Measurements from ENCODE around the gene MED13L.
"Not testable (repeated sequence)": the region's sequence is repeated elsewhere in the genome, so short reads cannot be mapped to it uniquely, and the experiment has no call there.

The MED13L gene

DNA sequence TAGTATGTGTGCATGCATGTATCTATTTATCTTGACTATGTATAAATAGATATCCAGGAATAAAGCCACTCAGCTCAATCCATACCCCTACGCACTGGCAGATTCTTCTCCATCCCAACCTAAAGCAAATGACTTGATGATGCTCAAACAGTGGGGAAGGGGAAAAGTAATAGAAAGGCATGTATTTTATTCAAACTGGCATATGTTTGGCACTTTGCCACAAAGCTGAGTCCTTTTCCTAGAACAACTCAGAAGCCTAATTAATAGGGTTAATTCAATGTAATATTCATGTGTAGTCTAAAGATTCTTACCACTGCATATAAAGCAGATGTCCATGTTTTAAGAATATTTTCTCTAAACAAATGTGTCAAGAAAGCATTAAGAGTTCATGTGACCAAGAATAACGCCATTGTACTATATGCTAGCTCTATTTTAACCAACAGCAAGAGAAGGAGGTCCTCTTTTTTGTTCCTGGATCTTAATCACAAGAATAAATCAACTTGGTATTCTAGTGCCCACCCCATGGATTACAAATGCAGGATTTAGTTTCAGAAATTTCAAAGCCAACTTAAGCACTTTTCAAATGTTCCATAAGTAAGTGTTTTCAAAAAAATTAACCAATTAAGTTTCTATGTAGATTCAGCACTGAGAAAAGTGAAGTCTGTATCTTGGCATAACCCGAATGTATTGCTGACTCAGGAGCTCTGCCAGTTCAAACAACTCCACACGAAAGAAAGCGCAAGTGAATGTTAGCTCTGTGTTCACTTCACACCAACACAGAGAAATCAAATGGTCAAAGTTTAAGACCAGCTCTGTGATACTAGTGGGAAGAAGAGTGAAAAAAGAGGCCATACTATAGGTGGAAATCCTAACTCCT lies 233.6 kb downstream of the MED13L start:
- no peak for DNase-seq

DNA sequence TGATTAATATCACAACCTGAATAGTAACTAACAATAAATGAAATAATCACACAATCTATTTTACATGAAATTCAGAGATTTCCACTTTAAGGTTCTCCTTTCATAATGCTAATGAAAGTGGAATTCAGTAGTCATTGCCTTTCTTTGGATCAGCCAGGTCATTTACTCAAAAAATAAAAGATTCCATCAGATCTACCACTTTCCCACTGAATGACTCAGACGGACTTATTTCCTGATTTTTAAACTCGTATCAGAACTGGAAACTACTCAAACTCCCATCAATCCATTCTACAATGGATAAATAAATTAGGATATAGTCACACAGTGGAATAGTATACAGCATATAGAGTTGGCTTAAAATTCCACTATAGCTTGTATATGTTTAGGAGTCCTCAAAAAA lies 237.1 kb downstream of the MED13L start:
- DNase-seq = no peak

DNA sequence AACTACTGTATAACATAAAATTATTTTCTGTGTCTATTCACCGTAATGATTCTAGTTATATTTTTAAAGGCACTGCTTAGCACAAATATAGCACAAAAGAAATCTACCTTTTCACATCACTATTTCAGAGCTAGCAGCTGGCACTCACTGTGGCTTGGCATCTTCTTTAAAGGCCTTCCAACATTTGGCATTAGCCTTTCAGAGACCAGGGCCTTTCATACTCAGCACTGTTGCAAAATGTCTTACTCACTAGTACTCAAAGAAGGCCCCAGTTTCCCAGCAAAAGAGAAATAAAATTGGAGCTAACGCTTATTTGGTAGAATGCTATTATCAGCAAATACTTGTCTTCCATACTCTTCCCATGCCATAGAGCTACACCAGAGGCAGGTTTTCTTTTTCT lies 238.4 kb downstream of the MED13L start:
- DNase-seq = no peak

DNA sequence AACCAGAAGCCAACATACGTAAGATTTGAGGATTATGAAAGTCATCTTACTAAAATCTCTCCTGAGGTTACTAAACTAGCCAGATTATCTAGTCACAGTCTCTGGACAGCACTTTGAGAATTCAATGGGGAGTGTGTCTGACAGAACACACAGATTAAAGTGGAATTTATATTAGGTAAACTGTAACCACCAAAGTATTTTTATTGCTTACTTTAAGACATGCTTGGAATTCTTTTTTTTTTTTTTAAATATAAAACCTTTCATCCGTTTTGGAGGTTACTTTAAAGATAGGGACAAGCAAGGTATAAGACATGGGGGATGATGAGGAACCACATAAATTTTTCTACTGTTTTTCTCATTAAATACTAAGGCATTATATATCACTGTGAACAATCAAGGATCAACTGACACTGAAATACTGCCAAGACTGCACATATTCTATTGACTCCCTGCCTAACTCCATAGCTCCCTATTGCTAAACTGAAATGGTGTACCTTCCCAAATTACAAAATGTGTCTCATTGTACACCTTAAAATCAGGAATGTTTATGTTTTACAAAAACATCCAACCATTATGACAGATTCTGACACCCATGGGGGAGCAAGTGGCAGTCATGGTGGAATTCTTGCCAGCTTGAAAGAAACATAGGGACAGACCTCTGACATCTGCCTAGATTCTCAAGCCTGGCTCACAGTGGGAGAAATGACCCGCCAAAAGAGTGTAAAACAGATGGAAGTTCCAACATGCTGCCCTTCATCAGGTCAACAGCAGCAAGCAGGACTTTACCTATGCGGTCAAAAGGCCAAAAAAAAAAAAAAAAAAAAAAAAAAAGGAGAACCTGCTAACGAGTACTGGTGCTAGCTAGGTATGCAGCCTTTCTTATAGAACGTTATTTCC lies 239.3 kb downstream of the MED13L start:
- no peak for DNase-seq

DNA sequence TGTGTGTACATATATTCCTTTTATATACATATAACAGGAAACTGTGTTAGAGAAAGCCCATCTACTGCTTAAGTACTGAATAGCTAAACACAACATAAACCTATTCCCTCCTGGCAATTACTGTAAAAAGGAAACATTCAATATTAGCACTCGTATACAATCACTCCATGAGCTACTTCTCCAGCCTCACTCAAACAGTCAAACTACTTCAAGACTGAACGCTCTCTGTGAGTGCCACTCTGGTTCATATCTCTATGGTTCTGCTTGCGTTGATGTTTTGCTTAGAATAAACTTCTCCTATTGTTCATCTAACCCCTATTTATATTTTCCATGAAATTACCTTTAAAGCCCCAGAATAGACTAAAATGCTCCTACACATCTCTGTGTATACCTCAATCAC lies 243.7 kb downstream of the MED13L start:
- DNase-seq = no peak

DNA sequence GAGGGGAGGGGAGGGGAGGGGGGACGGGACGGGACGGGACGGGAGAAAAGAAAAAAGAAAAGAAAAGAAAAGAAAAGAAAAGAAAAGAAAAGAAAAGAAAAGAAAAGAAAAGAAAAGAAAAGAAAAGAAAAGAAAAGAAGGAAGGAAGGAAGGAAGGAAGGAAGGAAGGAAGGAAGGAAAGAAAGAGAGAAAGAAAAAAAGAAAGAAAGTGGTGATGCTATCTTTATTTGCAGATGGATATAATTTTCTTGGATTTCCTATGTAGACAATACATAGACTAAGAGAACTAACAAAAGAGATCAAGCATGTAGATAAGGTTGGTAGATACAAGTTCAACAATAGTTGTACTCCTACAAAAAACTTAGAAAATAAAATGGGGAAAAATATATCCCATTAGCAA lies 245.9 kb downstream of the MED13L start:
- not testable (repeated sequence) for DNase-seq

DNA sequence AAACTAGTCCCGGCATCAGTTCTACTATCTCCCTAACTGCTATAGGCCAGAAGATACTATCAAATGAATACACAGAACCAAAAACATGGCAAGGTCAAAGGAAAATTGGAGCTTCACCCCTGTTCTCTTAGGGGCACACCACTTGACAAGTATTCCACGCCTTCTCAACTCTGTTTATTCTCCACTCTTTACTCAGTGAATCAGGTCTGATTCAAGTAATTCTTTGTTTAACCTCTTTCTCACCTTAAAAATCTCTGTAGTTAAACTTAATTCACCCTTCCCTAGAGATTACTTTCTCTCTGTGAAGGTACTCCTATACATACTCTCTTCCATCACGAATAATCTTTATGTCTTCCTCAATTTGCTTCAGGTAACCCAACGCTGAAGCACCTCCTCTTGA lies 248.9 kb downstream of the MED13L start:
- DNase-seq = no peak

DNA sequence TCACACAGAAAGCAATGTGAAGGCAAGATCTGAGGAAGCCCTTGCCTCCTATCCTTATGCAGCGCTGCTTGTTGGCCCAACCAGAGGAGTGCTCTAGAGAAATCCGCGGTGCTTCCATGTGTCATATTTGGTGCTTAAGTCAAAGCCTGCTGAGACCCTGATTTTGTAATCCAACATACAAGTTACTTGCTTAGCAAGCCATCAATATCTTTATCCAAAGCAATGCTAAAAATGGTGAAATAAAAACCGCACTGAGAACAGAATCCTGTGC lies 250.0 kb downstream of the MED13L start:
- no peak for DNase-seq

DNA sequence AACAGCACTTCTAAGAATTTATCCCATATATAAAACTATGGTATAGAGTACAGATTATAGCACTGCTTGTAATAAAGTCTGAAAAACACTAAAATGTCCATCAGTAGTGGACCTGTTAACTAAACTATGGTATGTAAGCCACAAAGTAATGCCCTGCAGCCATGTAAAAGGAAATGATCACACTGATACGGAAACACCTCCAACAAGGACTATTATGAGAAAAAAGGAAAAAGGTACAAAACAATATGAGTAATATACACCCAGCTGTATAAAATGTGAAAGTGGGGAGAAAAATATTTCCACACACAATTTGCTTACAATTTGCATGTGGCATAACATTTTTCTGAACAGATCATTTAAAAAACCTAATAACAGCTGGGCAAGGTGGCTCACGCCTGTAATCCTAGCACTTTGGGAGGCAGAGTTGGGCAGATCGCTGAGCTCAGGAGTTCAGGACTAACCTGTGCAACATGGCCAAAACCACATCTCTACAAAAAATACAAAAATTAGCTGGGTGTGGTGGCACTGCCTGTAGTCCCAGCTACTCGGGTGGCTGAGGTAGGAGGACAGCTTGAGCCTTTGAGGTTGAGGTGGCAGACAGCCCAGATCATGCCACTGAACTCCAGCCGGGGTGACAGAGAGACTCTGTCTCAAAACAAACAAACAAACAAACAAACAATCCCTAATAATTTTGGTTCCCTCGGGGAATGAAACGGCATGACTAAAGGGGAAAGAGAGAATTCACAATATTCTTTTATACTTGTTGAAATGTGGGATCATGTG lies 250.5 kb downstream of the MED13L start:
- no peak for DNase-seq

DNA sequence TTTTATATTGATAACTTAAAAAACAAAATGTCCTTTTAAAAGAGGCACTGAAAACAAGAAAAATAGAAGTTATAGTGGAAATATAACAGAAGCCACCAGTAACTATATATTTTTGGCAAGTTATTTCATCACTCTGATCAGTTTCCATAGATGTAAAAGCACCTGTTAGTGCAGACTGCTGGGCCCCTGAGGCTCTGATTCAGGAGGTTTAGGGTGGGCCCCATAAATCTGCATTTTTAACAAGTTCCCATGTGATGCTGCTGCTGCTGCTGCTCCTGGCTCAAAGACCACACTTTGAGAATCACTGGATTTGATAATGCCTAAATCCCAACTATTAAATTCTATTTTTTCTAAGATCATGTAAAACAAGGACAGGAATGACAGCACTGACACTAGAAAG lies 251.1 kb downstream of the MED13L start:
- DNase-seq = no peak

DNA sequence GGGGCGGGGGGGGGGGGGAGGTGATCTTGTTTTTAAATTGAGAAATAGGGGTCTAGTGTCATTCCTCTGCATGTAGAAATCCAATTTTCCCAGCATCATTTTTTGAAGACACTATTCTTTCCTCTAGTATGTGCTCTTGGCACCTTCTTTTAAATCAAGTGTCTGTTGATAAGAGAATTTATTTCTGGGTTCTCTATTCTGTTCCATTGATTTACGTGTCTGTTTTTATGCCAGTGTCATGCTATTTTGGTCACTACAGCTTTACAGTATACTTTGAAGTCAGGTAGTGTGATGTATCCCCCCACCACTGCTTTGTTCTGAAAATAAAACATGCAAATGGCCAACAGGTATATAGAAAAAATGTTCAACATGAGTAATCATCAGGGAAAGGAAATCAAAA lies 252.7 kb downstream of the MED13L start:
- no peak for DNase-seq

DNA sequence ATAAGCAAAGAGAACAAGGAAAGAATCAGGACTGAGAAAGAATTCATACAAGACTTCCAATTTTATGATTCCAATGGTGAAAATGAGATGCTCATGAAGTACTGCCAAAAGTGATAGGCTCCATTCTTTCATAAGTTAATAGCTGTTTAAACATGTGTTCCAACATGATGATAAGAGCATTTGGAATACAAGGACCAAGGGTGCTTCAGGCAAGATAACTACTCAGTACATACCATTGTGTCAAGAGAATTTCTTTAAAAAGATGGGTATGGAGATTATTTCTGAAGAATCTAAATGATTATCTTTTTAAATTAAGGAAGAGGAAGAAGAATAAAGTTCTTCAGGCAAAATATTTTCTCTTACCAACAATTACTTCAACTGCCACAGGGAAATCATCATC lies 258.1 kb downstream of the MED13L start:
- DNase-seq = no peak

DNA sequence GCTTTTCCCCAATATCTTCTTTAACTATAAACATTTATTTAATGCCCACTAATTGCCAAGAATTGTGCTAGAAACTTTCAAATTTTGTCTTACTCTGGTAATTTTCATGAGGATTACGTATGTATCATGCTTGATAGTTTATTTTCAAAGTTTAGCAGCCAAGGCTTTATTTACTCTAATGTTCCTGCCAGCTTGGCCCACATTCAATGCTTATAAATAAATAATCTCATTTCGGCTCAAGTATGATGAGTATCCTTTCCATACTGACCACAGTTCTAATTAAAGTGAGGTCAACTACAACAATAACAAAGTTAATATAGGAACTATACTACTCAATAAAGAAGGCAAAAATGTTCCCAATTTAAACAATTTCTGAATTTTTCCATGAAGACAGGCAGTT lies 259.2 kb downstream of the MED13L start:
- DNase-seq = no peak

DNA sequence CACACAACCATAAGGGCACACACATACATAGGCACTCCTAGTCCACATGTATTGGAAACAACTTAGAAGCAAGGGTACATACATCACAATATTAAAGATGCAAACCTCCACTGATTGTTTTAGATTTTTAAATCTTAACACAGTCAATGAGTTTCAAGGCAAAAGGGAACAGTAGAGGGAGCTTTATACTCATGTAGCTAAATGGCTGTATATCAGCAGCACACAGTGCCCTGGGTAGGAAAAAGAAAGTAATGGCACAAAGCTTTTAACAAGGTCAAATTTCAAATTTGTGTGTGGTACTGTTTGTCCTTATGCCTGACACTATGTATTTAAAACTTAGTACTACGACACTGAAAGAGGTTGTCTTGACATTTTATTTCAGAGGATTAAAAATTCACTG lies 262.0 kb downstream of the MED13L start:
- peak; percentile 13 for DNase-seq

DNA sequence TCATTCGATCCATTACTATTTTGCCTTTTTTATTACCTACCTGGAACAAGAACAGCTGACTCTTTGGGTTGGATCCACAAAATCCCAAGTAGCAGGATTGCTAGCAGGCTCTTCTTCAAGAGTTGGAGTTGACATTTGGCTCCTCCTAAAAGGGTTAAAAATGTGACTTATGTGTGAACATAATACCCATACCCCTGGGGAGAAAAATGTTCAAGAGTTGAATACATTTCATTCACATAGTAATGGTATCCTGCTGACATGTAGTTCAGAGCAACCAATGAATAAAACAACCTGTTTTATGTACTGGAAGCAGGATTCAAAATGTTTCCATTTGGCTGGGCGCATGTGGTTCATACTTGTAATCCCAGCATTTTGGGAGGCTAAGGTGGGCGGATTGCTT lies 264.7 kb downstream of the MED13L start:
- no peak for DNase-seq

DNA sequence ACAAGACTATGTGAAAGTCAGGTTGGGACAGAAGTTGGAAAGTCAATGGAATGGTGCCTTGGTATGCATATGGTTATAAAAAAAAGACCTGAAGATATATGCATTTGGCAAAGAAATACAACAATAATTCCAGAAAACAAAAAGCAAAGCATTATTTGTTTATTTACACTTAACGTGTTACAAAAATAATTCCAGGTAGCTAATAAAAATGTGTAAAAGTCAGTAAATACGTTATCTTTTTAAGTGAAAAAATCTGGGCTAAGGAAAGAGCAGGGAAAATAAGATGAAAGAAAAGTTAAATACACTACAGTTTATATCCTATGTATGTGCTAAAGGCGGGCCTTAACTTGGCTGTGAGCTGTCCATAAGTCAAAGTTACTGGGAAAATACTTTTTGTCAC lies 266.3 kb downstream of the MED13L start:
- no peak for DNase-seq

DNA sequence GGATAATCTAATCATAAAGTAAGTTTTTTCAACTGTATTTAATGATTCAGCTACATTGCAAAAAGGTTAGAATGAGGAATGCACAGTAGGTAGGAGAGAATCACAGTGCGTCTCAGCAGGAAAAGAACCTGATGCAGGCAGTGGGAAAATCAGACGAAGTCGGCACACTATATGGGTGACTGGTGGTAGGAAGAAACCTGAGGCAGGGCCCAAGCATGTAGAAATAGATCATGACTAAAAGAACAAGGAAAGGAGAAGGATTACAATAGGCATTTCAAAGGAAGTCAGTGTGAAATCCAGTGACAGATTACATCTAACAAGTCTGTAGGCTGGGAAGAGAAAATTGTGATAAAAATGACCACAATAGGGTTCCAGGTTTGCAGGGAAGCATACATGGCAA lies 267.0 kb downstream of the MED13L start:
- DNase-seq = no peak

DNA sequence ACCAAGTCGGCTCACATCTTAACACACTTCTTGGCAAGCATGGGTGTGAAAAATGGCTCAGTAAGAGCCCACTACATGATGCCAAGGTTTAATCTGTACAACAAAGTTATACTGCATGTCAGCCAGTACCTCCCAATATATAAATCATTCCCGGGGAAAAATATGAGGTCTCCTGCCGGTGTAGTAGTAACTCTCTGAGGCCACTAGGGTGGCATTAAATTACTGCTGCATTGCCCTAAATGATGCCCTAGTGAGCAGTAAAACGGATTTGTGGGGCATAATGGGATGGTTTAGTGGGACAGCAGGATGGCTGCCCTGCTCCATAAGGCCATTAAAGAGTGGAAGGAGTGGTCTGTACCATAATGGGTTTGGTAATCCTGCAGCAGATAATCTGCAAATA lies 267.7 kb downstream of the MED13L start:
- DNase-seq = no peak

DNA sequence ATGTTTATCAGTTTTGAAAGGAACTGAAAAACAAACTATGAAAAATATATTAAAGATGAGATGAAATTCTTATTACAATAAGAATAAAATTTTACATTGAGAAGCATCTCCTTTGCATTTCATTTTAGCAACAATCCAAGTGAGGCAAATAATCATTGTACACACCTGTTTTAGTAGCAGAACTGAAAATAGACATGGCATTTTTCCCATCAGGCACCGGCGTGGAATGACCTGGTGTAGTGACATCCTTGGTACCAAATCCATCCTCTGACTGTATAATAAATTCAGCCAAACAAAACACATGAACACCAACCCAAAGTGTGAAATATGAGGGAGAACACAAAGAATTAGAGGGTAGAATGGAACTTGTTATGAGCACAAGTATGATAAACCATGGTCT lies 271.4 kb downstream of the MED13L start:
- no peak for DNase-seq

DNA sequence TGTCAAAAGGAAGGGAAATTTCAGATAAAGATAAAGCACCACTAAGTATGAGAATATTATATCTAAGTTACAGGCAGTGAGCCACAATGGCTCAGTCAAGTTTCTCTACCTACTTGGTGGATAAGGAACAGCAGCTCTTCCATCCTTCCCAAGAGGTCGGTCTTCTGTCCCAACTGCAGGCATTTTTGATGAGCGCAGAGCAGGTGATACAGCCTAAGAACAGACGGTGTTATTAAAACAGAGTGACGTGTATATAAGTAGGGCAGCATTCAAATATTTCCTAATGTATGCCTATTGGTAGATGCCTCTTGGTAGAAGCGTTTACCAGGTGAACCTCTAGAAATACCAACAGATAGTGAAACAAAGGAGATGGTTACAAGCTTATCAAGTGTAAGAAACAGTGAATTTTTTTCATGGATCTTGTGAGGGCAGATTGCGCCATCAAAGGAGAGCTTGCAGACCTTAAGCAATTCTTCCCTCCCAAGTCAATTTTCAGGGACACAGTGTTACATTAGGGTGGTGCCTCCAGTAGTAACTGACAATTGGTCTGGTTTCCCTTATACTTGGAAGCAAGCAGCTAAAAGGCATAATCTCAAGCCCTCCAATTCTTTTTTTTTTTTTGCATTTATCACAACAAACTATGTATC lies 274.5 kb downstream of the MED13L start:
- DNase-seq = no peak

DNA sequence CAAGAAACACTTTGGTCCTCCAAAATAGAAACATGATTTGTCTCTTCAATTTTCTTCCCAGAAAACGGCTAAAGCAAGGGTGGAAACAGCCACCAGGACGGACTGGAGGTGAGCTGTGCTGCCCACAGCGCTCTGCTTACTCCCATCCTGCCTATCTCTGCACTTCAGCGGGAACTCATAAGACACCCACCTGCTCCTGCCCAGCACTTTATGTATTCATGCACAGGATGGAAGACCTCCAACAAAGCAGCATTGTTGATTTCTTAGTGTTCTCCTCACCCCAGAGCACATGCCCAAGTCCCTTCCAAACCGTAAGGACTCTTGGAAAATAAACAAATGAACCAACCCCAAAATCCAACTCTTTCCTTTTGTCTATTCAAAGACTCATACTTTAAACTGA lies 277.2 kb downstream of the MED13L start:
- no peak for DNase-seq

DNA sequence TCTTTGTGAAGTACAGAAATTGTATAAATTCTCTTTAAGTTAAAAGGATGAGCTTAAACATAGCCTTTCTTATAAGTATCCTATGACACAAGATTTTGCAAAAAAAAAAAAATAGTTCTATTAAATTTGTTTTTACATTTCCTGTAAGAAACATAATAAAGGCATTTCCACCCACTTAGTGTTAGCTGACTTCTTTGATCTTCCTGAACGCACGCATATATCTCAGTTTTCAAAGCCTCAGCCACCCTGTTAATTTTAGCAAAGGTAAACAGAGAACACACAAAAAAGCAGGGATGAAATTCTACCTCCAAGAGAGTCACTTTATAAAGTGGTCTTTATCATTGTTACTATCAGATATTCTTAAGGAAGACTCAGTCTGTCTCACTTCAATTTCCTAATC lies 277.9 kb downstream of the MED13L start:
- no peak for DNase-seq
